IPS DF 4.7 (cell line): Measurements from ENCODE around the gene TMEM63A.
"Not testable (repeated sequence)": the region's sequence is repeated elsewhere in the genome, so short reads cannot be mapped to it uniquely, and the experiment has no call there.

Experiments used
- DNase-seq: peaks from one replicate; pipeline ENCODE4 v3.0.0-alpha.2; 2013; ENCODE audit warnings: low spot score; ENCODE audit errors: extremely low read depth

TMEM63A gene

GRCh38 chr1:225908773-225909172 is 26.6 kb upstream of the TMEM63A start:
- no peak for DNase-seq

DNA sequence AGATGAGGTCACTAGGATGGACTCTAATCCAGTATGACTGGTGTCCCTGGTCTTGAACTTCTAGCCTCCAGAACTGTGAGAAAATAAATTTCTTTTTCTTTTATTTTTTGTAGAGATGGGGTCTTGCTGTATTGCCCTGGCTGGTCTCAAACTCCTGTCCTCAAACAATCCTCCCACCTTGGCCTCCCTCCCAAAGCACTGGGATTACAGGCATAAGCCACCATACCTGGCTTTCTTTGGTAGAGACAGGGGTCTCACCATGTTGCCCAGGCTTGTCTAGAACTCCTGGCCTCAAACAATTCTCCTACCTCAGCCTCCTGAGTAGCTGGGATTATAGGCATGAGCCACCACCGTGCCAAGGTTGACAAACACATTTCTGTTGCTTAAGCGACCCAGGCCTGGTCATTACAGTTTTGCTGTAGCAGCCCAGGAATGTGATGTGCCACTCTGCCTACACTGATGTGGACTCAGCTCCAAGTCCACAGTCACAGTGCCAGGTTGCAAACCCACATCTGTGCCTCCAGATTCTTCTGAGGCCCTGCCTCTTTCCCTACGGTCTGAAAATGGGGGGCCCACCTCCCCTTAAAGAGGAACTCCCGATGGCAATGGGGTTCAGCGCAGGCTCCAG is 25.9 kb upstream of the TMEM63A start:
- no peak for DNase-seq

- DNase-seq, result no peak
These were observed 25.2 kb upstream of the TMEM63A start for GRCh38 chr1:225907341-225907740.

GRCh38 chr1:225906467-225906866 is 24.3 kb upstream of the TMEM63A start:
- no peak for DNase-seq

DNA sequence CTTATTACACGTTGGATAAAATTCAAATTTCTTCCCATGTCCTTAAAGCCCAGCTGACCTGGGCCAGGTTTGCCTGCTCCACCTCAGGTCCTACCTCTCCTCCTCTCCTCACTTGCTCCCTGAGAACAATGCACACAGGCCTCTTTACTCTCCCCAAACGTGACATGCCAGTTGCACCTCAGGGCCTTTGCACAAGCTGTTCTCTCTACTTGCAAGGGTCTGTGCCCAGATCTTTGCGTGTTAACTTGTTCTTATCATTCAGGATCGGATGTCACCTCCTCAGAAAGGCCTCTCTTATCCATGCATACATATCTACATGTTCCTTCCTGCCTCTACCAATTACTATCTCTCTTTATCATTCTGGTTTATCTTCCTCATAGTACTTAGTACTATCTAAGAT is 21.4 kb upstream of the TMEM63A start:
- no peak for DNase-seq

- peak; percentile 98 for DNase-seq
These were observed 17.1 kb upstream of the TMEM63A start for GRCh38 chr1:225899044-225899925.

DNA sequence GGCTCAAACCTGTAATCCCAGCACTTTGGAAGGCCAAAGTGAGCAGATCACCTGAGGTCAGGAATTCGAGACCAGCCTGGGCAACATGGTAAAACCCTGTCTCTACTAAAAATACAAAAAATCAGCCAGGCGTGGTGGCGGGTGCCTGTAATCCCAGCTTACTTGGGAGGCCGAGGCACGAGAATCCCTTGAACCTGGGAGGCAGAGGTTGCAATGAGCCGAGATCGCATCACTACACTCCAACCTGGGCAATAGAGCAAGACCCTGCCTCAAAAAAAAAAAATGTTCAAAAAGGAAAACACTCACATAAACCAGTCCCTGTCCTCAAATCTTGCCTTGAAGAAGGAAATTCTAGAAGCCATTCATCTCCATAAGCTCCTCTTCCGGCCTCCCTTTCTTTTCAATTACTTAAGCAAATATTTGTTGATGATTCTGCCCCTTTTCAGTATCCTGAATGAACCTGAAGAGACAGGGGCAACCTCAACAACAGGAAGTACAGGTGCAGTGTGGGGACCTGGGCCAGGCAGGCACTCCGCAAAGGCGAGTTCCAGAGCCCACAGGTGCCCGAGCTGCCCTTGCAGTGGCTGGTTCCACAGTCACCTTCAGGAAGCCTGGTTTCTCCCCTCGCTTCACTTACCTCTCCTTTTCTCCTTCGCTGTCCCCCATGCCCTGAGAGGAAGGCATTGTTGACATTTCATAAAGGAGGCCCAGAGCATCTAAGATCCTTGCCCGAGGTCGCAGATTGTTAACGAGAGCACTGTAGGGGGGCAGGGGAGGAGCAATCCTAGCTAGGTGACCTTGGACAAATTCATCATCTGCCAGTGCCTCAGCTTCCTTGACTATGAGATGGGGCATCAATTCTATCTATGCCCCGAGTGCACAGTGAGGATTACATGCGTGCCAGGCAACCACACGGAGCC is 15.7 kb upstream of the TMEM63A start:
- no peak for DNase-seq

GRCh38 chr1:225896937-225897549 is 14.9 kb upstream of the TMEM63A start:
- no peak for DNase-seq

- no peak for DNase-seq
These were observed 14.3 kb upstream of the TMEM63A start for GRCh38 chr1:225896494-225896893.

DNA sequence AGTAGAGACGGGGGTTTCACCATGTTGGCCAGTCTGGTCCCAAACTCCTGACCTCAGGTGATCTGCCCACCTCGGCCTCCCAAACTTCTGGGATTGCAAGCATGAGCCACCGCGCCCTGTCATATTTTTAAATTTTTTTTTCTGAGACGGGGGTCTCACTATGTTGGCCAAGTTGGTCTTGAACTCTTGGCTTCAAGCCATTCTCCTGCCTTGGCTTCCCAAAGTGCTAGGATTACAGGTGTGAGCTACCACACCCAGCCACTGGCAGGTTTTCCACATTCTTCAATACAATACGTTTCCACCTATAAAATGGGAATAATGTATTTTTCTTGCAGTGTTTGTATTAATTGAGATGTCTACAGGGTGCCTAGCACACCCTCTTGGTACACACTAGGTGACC is 10.1 kb upstream of the TMEM63A start:
- no peak for DNase-seq

- DNase-seq, result no peak
These were observed 9.2 kb upstream of the TMEM63A start for GRCh38 chr1:225891229-225891972.

DNA sequence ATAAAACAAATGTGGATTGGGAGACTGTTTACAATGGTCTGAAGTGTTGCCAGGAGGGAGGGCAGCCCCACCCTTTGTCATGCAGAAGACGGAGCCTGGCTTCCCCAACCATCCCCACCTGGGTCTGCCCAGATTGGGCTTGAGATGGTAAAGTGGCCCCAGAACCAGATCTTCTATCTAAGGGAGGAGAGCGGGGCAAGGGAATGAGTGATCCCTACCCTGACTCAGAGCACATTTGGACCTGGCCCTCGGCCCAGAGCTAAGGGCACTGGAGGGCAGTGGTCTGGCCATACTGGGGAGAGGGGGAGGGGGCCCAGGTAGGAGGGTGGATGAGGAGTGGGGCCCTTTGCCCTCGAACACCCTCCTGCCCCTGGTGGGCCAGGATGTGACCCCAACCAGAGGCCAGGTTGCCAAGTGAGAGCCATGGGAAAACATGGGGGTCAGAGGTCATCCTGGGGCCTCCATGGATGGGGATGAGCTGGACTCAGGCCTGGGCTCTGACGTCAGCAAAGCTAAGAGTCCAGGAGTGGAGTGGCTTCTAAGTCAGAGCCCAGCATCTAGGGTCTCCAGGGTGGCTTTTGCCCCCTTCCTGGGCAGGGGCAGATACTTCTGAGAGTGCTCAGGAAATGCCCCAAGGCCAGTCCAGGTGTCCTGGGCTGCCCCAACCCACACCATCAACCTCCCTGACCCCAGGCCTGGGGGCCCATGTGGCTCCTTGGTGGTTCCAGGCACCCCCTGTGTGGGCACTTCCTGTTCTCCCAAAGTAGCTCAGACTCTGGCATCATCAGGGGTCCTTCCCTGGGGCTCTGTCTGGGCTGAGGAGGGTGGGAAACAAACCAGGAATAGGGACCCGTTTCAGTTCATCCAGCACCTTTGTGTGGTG is 8.4 kb upstream of the TMEM63A start:
- DNase-seq, result no peak

GRCh38 chr1:225889743-225890142 is 7.6 kb upstream of the TMEM63A start:
- DNase-seq, result no peak

DNA sequence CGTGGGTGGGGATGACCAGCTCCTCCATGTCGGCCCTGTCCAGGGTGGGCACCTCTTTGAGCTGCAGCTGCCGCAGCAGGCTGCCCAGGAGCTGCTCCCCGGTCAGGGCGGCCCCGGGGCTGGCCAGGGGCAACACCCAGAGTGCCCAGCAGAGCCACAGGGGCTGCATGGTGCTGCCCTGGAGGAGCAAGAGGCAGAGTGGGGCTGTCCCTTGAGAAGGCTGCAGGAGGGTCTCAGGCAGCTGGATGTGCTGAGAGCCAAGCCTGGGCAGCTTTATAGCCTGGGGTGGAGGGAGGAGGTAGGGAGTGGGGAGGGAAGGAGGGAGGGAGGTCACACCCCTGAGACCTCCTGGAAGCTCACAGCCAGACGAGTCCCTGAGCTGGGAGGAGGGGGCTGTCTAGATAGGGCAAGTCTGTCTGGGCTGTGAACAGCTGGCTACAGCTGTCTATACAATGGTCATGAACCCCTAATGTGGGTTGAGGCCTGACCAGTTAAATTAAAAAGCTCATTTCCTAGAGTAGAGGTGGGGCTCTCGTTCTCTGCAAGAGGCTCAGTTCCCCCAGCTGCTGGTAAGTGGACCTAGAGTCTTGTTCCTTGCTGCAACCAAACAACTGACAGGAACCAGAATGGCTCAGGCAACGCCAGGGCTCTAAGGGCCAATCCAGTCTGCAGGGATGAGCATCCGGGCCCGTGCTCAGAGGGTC is 6.9 kb upstream of the TMEM63A start, which contains the start of gene LEFTY1:
Gene LEFTY1 (minus strand): TSS at position 249 of the 704 bp plus-strand sequence. CDS start 80 bp downstream, at position 169.
- no peak for DNase-seq

- no peak for DNase-seq
These were observed 6.2 kb upstream of the TMEM63A start for GRCh38 chr1:225888289-225888897.

GRCh38 chr1:225887554-225888288 is 5.5 kb upstream of the TMEM63A start:
- DNase-seq, result not testable (repeated sequence)

GRCh38 chr1:225887030-225887314 is 4.8 kb upstream of the TMEM63A start:
- no peak for DNase-seq
